Measurements from ENCODE around the gene GJD4.

GJD4 gene

GRCh38 chr10:35638101-35638500 is 33.0 kb downstream of the GJD4 start:
- H3K9ac ChIP-seq (ENCODE audit: low read length) = no peak overlapping the region

GRCh38 chr10:35639021-35639727 is 34.0 kb downstream of the GJD4 start:
- Histone ChIP-seq H3K4me2 (ENCODE audit: low read length) (no peak overlapping the region), H3K4me3 (ENCODE audit: low read depth, low read length, poor library complexity, severe bottlenecking) (no peak overlapping the region), H3K36me3 (ENCODE audit: insufficient read depth, low read length) (no peaks in the 10 kb centered on the region), H3K79me2 (ENCODE audit: insufficient read depth, low read length) (no peaks in the 10 kb centered on the region), H2AFZ (ENCODE audit: low read length) (no peak overlapping the region), H3K9ac (ENCODE audit: low read length) (no peak overlapping the region), H3K9me2 (ENCODE audit: low read depth, low read length) (no peaks in the 10 kb centered on the region), H4K20me1 (ENCODE audit: insufficient read depth, low read length) (no peaks in the 10 kb centered on the region), H3K27ac (ENCODE audit: low read depth, low read length, poor library complexity, severe bottlenecking) (no peak overlapping the region), H3K27me3 (ENCODE audit: insufficient read depth, low read length) (no peaks in the 10 kb centered on the region), H3K4me1 (ENCODE audit: insufficient read depth, low read length, severe bottlenecking) (peaks cover 22% of the 10 kb centered on the region), H3F3A (ENCODE audit: insufficient read depth, low read length) (no peaks in the 10 kb centered on the region), H3K9me3 (ENCODE audit: low read length) (no peaks in the 10 kb centered on the region)
- TF ChIP-seq CTCF (IDR thresholded peaks at IDR 0.05; ENCODE audit: low read length) (no peak), EZH2 (IDR thresholded peaks at IDR 0.05; ENCODE audit: borderline replicate concordance, low read length) (no peak)

More at GRCh38 chr10:35638101-35638500, 33.0 kb downstream of the GJD4 start:
- no peaks in the 10 kb centered on the region for H4K20me1 ChIP-seq (ENCODE audit: insufficient read depth, low read length)
- no peaks in the 10 kb centered on the region for H3K36me3 ChIP-seq (ENCODE audit: insufficient read depth, low read length)
- no peaks in the 10 kb centered on the region for H3K27me3 ChIP-seq (ENCODE audit: insufficient read depth, low read length)
- H3K4me3 ChIP-seq (ENCODE audit: low read depth, low read length, poor library complexity, severe bottlenecking) = no peak overlapping the region
- H3K27ac ChIP-seq (ENCODE audit: low read depth, low read length, poor library complexity, severe bottlenecking) = no peak overlapping the region
- no peaks in the 10 kb centered on the region for H3K79me2 ChIP-seq (ENCODE audit: insufficient read depth, low read length)
- H3F3A ChIP-seq (ENCODE audit: insufficient read depth, low read length) = no peaks in the 10 kb centered on the region
- no peak overlapping the region for H3K4me2 ChIP-seq (ENCODE audit: low read length)
- H2AFZ ChIP-seq (ENCODE audit: low read length) = no peak overlapping the region
- no peaks in the 10 kb centered on the region for H3K9me3 ChIP-seq (ENCODE audit: low read length)
- no peak for TF ChIP-seq EZH2 (IDR thresholded peaks at IDR 0.05; ENCODE audit: borderline replicate concordance, low read length)
- TF ChIP-seq CTCF (IDR thresholded peaks at IDR 0.05; ENCODE audit: low read length) = no peak
- H3K9me2 ChIP-seq (ENCODE audit: low read depth, low read length) = no peaks in the 10 kb centered on the region
- peaks cover 16% of the 10 kb centered on the region for H3K4me1 ChIP-seq (ENCODE audit: insufficient read depth, low read length, severe bottlenecking)

- H3K4me2 ChIP-seq (ENCODE audit: low read length) = no peak overlapping the region
- no peaks in the 10 kb centered on the region for H3K9me2 ChIP-seq (ENCODE audit: low read depth, low read length)
- H3K9me3 ChIP-seq (ENCODE audit: low read length) = no peaks in the 10 kb centered on the region
- no peaks in the 10 kb centered on the region for H3F3A ChIP-seq (ENCODE audit: insufficient read depth, low read length)
- H3K4me3 ChIP-seq (ENCODE audit: low read depth, low read length, poor library complexity, severe bottlenecking) = no peak overlapping the region
- TF ChIP-seq CTCF (IDR thresholded peaks at IDR 0.05; ENCODE audit: low read length) (no peak), EZH2 (IDR thresholded peaks at IDR 0.05; ENCODE audit: borderline replicate concordance, low read length) (no peak)
- no peaks in the 10 kb centered on the region for H3K27me3 ChIP-seq (ENCODE audit: insufficient read depth, low read length)
- no peaks in the 10 kb centered on the region for H3K79me2 ChIP-seq (ENCODE audit: insufficient read depth, low read length)
- H4K20me1 ChIP-seq (ENCODE audit: insufficient read depth, low read length) = no peaks in the 10 kb centered on the region
- H2AFZ ChIP-seq (ENCODE audit: low read length) = no peak overlapping the region
- H3K36me3 ChIP-seq (ENCODE audit: insufficient read depth, low read length) = no peaks in the 10 kb centered on the region
- no peak overlapping the region for H3K9ac ChIP-seq (ENCODE audit: low read length)
- peaks cover 22% of the 10 kb centered on the region for H3K4me1 ChIP-seq (ENCODE audit: insufficient read depth, low read length, severe bottlenecking)
- H3K27ac ChIP-seq (ENCODE audit: low read depth, low read length, poor library complexity, severe bottlenecking) = no peak overlapping the region
Measured at GRCh38 chr10:35639728-35640401, 34.7 kb downstream of the GJD4 start.
